GM21737 (cell line): Measurements from ENCODE around the gene TNFAIP8L2.

Experiments
- ATAC-seq: cut with Tn5 transposase; IDR thresholded peaks from one replicate; pipeline ENCODE4 v1.9.1; 2021; ENCODE audit warnings: mild to moderate bottlenecking, moderate library complexity; ENCODE audit not compliant: unreplicated experiment

TNFAIP8L2 gene

GRCh38 chr1:151156515-151156819 is at the start of gene TNFAIP8L2:
Gene TNFAIP8L2, plus strand, starts transcription at chr1:151156649. Its CDS starts 2,049 bp downstream, at chr1:151158698.
- peak; percentile 59 for ATAC-seq

GRCh38 chr1:151106894-151107293 is 49.6 kb upstream of the TNFAIP8L2 start:
- no peak for ATAC-seq

GRCh38 chr1:151108331-151108730 is 48.1 kb upstream of the TNFAIP8L2 start:
- ATAC-seq: no peak

- ATAC-seq: no peak
These were observed 42.6 kb upstream of the TNFAIP8L2 start for GRCh38 chr1:151113877-151114276.

GRCh38 chr1:151124763-151125403 is 31.6 kb upstream of the TNFAIP8L2 start:
- ATAC-seq: no peak

- ATAC-seq: no peak
These were observed 27.6 kb upstream of the TNFAIP8L2 start for GRCh38 chr1:151128800-151129199.

- peak; percentile 92 for ATAC-seq
These were observed 25.4 kb upstream of the TNFAIP8L2 start for GRCh38 chr1:151130987-151131586.

- no peak for ATAC-seq
These were observed 24.6 kb upstream of the TNFAIP8L2 start for GRCh38 chr1:151131701-151132334.

GRCh38 chr1:151132335-151133017 is 24.0 kb upstream of the TNFAIP8L2 start:
- ATAC-seq: no peak

GRCh38 chr1:151133018-151133806 is 23.2 kb upstream of the TNFAIP8L2 start:
- ATAC-seq: no peak

- ATAC-seq: no peak
These were observed 22.1 kb upstream of the TNFAIP8L2 start for GRCh38 chr1:151134396-151134795.

GRCh38 chr1:151134991-151135390 is 21.5 kb upstream of the TNFAIP8L2 start:
- no peak for ATAC-seq

GRCh38 chr1:151135433-151136385 is 20.7 kb upstream of the TNFAIP8L2 start:
- ATAC-seq: no peak

- no peak for ATAC-seq
These were observed 18.7 kb upstream of the TNFAIP8L2 start for GRCh38 chr1:151137789-151138188.

- no peak for ATAC-seq
These were observed 13.9 kb upstream of the TNFAIP8L2 start for GRCh38 chr1:151142411-151143056.

GRCh38 chr1:151143057-151143435 is 13.4 kb upstream of the TNFAIP8L2 start:
- no peak for ATAC-seq

- no peak for ATAC-seq
These were observed 12.5 kb upstream of the TNFAIP8L2 start for GRCh38 chr1:151143986-151144385.

- no peak for ATAC-seq
These were observed 11.8 kb upstream of the TNFAIP8L2 start for GRCh38 chr1:151144474-151145303.
